Activated CD8-positive, alpha-beta memory T cell treated with anti-CD3 and anti-CD28 coated beads for 1 hour (primary cell): Measurements from ENCODE around the gene ZNF853.
"Not testable (repeated sequence)": the region's sequence is repeated elsewhere in the genome, so short reads cannot be mapped to it uniquely, and the experiment has no call there.

Source experiments
- DNase-seq, 2 donors: peaks; one replicate each; pipeline ENCODE4 v3.0.0-alpha.2; 2020; ENCODE audit warnings: low read depth in 1 of 2; ENCODE audit errors: extremely low read depth in 1 of 2

Gene ZNF853

GRCh38 chr7:6634971-6635370 lies 19.6 kb downstream of the ZNF853 start:
- not testable (repeated sequence) for DNase-seq

- DNase-seq = peak in 1 of 2 donors; percentile 46
Measured at GRCh38 chr7:6636741-6637543, 21.5 kb downstream of the ZNF853 start, which contains the start of gene ZNF316. ZNF316 (plus strand) TSS chr7:6637318; CDS start chr7:6642410, 5,092 bp downstream.

GRCh38 chr7:6637544-6638229 lies 22.3 kb downstream of the ZNF853 start:
- DNase-seq = peak; percentile 15 to 42

- DNase-seq = no peak
Measured at GRCh38 chr7:6639032-6639431, 23.6 kb downstream of the ZNF853 start.

- DNase-seq = no peak
Measured at GRCh38 chr7:6639627-6640026, 24.2 kb downstream of the ZNF853 start.

GRCh38 chr7:6640246-6640721 lies 24.9 kb downstream of the ZNF853 start:
- DNase-seq = no peak

- DNase-seq = no peak
Measured at GRCh38 chr7:6641305-6642035, 26.1 kb downstream of the ZNF853 start.

- DNase-seq = no peak
Measured at GRCh38 chr7:6642239-6642839, 26.9 kb downstream of the ZNF853 start.

- DNase-seq = no peak
Measured at GRCh38 chr7:6642861-6643640, 27.6 kb downstream of the ZNF853 start.

- no peak for DNase-seq
Measured at GRCh38 chr7:6643915-6644625, 28.7 kb downstream of the ZNF853 start.

- DNase-seq = no peak
Measured at GRCh38 chr7:6644728-6645127, 29.3 kb downstream of the ZNF853 start.

- DNase-seq = no peak
Measured at GRCh38 chr7:6646465-6646864, 31.1 kb downstream of the ZNF853 start.

GRCh38 chr7:6647080-6647479 lies 31.7 kb downstream of the ZNF853 start:
- no peak for DNase-seq

- no peak for DNase-seq
Measured at GRCh38 chr7:6647541-6647940, 32.1 kb downstream of the ZNF853 start.

- DNase-seq = no peak
Measured at GRCh38 chr7:6648066-6648814, 32.8 kb downstream of the ZNF853 start.

GRCh38 chr7:6648815-6649104 lies 33.4 kb downstream of the ZNF853 start:
- DNase-seq = no peak

GRCh38 chr7:6649241-6649961 lies 34.0 kb downstream of the ZNF853 start:
- no peak for DNase-seq

- no peak for DNase-seq
Measured at GRCh38 chr7:6650086-6650485, 34.7 kb downstream of the ZNF853 start.
